AG04450 (cell line): ENCODE measurements around the gene LENG1. TPM values are rescaled to one million over a fixed set of nuclear protein-coding genes. Genes with fewer than 3 reads are reported as not detected.
A peak's percentile ranks its signal among the peaks of the same experiment; 100 is the strongest.

ENCODE experiments used
- CTCF ChIA-PET: fragments of 300-600, 350-600 bp; formaldehyde crosslinking; extraction: SDS; loops from one replicate; lab custom pipeline; 2022; ENCODE audit warnings: antibody characterized with exemption, inconsistent platforms; lab: Charles Lee
- POLR2A ChIA-PET: fragments of 350-600 bp; formaldehyde crosslinking; extraction: SDS; loops from one replicate; lab custom pipeline; 2021; ENCODE audit warnings: antibody characterized with exemption, inconsistent platforms; lab: Yijun Ruan, JAX
- DNase-seq: peaks from one replicate; pipeline ENCODE4 v3.0.0-alpha.2; 2011; ENCODE audit warnings: low read depth, low spot score
- H3K27ac ChIP-seq: one replicate; pipeline ENCODE4 v1.5.1; 2012; ENCODE audit warnings: low read depth, low read length, control low read depth
- H3K27me3 ChIP-seq: one replicate; pipeline ENCODE4 v1.6.0; 2012; ENCODE audit warnings: low read length; ENCODE audit not compliant: control insufficient read depth, insufficient read depth
- H3K4me3 ChIP-seq: 2 replicates; pipeline ENCODE4 v1.5.1; 2011; ENCODE audit warnings: mild to moderate bottlenecking, low read depth, low read length, control low read depth
- H3K9me3 ChIP-seq: 2 replicates; pipeline ENCODE4 v1.5.1; 2012; ENCODE audit warnings: low read length; ENCODE audit not compliant: control insufficient read depth, insufficient read depth
- CTCF ChIP-seq: IDR thresholded peaks from 2 replicates; pipeline ENCODE4 v1.5.1; 2011; ENCODE audit warnings: low read depth, low read length, control low read depth, inconsistent platforms
- polyA plus RNA-seq: library from polyadenylated mRNA; depleted of rRNA; stranded (reverse); fragments of >200 nt; gene quantifications from 2 replicates; pipeline ENCODE4 v1.2.3, GENCODE V29; 2011

Gene LENG1
- polyA plus RNA-seq, 1 experiment: 3.3 TPM

- POLR2A ChIA-PET: interaction anchor here (1.4 kb wide), 1 partner anchor 13 kb away, joined by 3 read pairs; the partner anchor contains the start of gene CNOT3
- no peak for DNase-seq
Measured at GRCh38 chr19:54124393-54124792, 35.1 kb downstream of the LENG1 start.

GRCh38 chr19:54123682-54124081 is 35.8 kb downstream of the LENG1 start:
- no peak for TF ChIP-seq CTCF
- CTCF ChIA-PET: no interaction called here
- Histone ChIP-seq H3K27ac (no peak overlapping the region), H3K4me3 (no peak overlapping the region), H3K27me3 (no peaks in the 10 kb centered on the region), H3K9me3 (no peaks in the 10 kb centered on the region; the same call in 1 of the 2 replicates)
- no peak for DNase-seq
- POLR2A ChIA-PET: interaction anchor here (0.7 to 1.4 kb wide), 2 partner anchors 14 to 27 kb away, joined by 3 read pairs; partner anchors contain the start of gene CNOT3

More at GRCh38 chr19:54124393-54124792, 35.1 kb downstream of the LENG1 start:
- CTCF ChIA-PET: no interaction called here
- no peak overlapping the region for H3K4me3 ChIP-seq
- no peak overlapping the region for H3K27ac ChIP-seq
- H3K27me3 ChIP-seq: no peaks in the 10 kb centered on the region
- H3K9me3 ChIP-seq: no peaks in the 10 kb centered on the region; the same call in 1 of the 2 replicates
- TF ChIP-seq CTCF: no peak

- Histone ChIP-seq H3K4me3 (no peak overlapping the region), H3K27me3 (no peaks in the 10 kb centered on the region), H3K27ac (no peak overlapping the region), H3K9me3 (no peaks in the 10 kb centered on the region; the same call in 1 of the 2 replicates)
- no peak for DNase-seq
- CTCF ChIA-PET: no interaction called here
- no peak for TF ChIP-seq CTCF
- POLR2A ChIA-PET: interaction anchor here (0.6 kb wide), 1 partner anchor 37 kb away, joined by 4 read pairs; no protein-coding TSS in a partner anchor
Measured at GRCh38 chr19:54121259-54121658, 38.3 kb downstream of the LENG1 start.

- Histone ChIP-seq H3K27me3 (no peaks in the 10 kb centered on the region), H3K9me3 (no peaks in the 10 kb centered on the region), H3K27ac (peak within 1 kb of the TSS; percentile 75), H3K4me3 (peak within 1 kb of the TSS; percentile 73)
- DNase-seq: peak; percentile 93
- ChIA-PET CTCF (interaction anchor here (1.1 kb wide), 1 partner anchor 92 kb away, joined by 3 read pairs; no protein-coding TSS in a partner anchor), POLR2A (interaction anchor here (0.5 to 2.4 kb wide), 10 partner anchors 9 to 333 kb away, joined by 3 to 16 read pairs (median 6); partner anchors contain the start of genes CNOT3, LENG1, LENG8 and MYADM)
- no peak for TF ChIP-seq CTCF
Measured at GRCh38 chr19:54115109-54116063, 44.1 kb downstream of the LENG1 start, which contains the start of the genes PRPF31 and TFPT. Gene PRPF31 (plus strand): TSS chr19:54115754. CDS start chr19:54118279, 2,525 bp downstream. Gene TFPT (minus strand): TSS chr19:54115657. CDS start chr19:54115269, 388 bp downstream.
